D721Med (cell line): ENCODE data around the gene PRKAR1A.

Experiments used
- DNase-seq: peaks from one replicate; pipeline ENCODE4 v3.0.0; 2011; ENCODE audit warnings: low spot score; ENCODE audit not compliant: insufficient read length
- FAIRE-seq: peaks from 2 replicates; lab custom pipeline; 2011; peaks lifted over from hg19 to GRCh38; lab: Jason Lieb, UNC
- CTCF ChIP-seq: IDR thresholded peaks from 2 replicates; pipeline ENCODE4 v1.5.1; 2012; ENCODE audit warnings: mild to moderate bottlenecking, control low read depth; ENCODE audit not compliant: insufficient read depth; ENCODE audit errors: missing control alignments

Gene PRKAR1A

GRCh38 chr17:68565661-68566441, 53.6 kb downstream of the PRKAR1A start:
- FAIRE-seq, result no peak
- no peak for TF ChIP-seq CTCF
- DNase-seq, result no peak

DNA sequence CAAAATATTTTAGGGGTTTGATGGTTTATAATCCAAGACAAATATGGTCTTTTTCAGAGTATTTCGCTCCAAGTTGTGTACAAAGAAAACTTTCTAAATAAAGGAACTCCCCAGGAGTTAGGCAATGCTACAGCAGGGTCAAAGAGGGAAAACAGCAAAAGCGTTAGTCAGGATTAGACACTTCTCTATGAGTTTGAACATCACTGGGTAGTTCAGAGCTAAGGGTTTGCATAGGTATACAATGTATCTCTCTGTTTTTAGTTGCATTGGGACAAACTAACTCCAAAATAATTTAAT, 54.2 kb downstream of the PRKAR1A start:
- DNase-seq (no peak), FAIRE-seq (no peak)
- no peak for TF ChIP-seq CTCF

- TF ChIP-seq CTCF, result no peak
- no peak for FAIRE-seq
- no peak for DNase-seq
These were observed 54.8 kb downstream of the PRKAR1A start for GRCh38 chr17:68567035-68567434.

DNA sequence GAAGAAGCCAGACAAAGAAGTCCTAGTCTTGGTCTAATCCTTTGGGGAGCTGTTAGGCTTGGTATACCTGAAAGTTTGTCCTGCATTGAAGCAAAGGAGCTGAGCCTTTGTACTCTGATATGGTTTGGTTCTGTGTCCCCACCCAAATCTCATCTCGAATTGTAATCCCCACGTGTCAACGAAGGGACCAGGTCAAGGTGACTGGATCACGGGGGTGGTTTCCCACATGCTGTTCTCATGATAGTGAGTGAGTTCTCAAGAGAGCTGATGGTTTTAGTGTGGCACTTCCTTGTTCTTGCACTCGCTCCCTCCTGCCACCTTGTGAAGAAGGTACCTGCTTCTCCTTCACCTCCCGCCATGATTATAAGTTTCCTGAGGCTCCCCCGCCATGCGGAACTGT, 55.4 kb downstream of the PRKAR1A start:
- no peak for FAIRE-seq
- TF ChIP-seq CTCF, result no peak
- no peak for DNase-seq

GRCh38 chr17:68568581-68568980, 56.4 kb downstream of the PRKAR1A start:
- no peak for TF ChIP-seq CTCF
- FAIRE-seq (no peak), DNase-seq (no peak)

- FAIRE-seq (no peak), DNase-seq (no peak)
- no peak for TF ChIP-seq CTCF
These were observed 57.1 kb downstream of the PRKAR1A start for GRCh38 chr17:68569346-68569745.

DNA sequence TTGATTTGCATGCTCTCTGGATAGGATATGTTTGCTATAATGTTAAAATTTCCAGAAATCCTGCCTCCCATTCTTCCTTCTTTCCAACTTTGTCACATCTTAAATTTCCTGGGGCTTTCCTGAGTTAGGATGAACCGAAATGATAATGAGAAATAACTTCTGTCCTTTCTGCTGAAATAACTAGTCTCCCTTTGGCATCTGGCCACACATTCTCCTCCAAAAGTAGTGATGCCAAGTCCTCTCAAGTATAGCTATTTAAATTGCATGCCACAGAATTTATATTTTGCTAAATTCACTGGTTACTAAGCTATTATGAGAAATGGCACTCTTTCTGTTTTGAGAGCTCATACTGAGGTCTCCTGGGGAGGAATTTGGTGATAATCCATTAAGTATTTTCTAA, 58.3 kb downstream of the PRKAR1A start:
- no peak for FAIRE-seq
- no peak for TF ChIP-seq CTCF
- DNase-seq, result no peak
